MM.1S (cell line): Measurements from ENCODE around the gene COG2.

Experiments
- DNase-seq: peaks from one replicate; pipeline ENCODE4 v3.0.0-alpha.2; 2015
- H2AFZ ChIP-seq: fragments of 300-600 bp; sonication (generic); 2 replicates; pipeline ENCODE4 v1.6.0; 2016; ENCODE audit warnings: antibody characterized with exemption, low read length
- H3F3A ChIP-seq: fragments of 300-600 bp; sonication (generic); 2 replicates; pipeline ENCODE4 v1.6.1; 2016; ENCODE audit warnings: mild to moderate bottlenecking, antibody characterized with exemption, low read length, moderate library complexity, mixed read lengths; ENCODE audit not compliant: insufficient read depth
- H3K27ac ChIP-seq: fragments of 300-600 bp; sonication (generic); 2 replicates; pipeline ENCODE4 v1.5.1; 2016; ENCODE audit warnings: mild to moderate bottlenecking, low read length
- H3K27me3 ChIP-seq: fragments of 300-600 bp; sonication (generic); replicated peaks from 2 replicates; pipeline ENCODE4 v1.6.0; 2016; ENCODE audit warnings: low read length; ENCODE audit not compliant: insufficient read depth
- H3K36me3 ChIP-seq: fragments of 300-600 bp; sonication (generic); replicated peaks from 2 replicates; pipeline ENCODE4 v1.6.1; 2016; ENCODE audit warnings: mild to moderate bottlenecking, low read length, mixed read lengths; ENCODE audit not compliant: insufficient read depth
- H3K4me1 ChIP-seq: fragments of 300-600 bp; sonication (generic); 2 replicates; pipeline ENCODE4 v1.6.1; 2016; ENCODE audit warnings: low read length, mixed read lengths
- H3K4me2 ChIP-seq: fragments of 300-600 bp; sonication (generic); 2 replicates; pipeline ENCODE4 v1.6.0; 2016; ENCODE audit warnings: low read depth, low read length
- H3K4me3 ChIP-seq: fragments of 300-600 bp; sonication (generic); 2 replicates; pipeline ENCODE4 v1.5.1; 2016; ENCODE audit warnings: low read length, mixed read lengths
- H3K79me2 ChIP-seq: fragments of 300-600 bp; sonication (generic); 2 replicates; pipeline ENCODE4 v1.6.1; 2016; ENCODE audit warnings: mixed run types, low read length, mixed read lengths
- H3K9ac ChIP-seq: fragments of 300-600 bp; sonication (generic); 2 replicates; pipeline ENCODE4 v1.6.1; 2016; ENCODE audit warnings: low read length, mixed read lengths
- H3K9me2 ChIP-seq: fragments of 300-600 bp; sonication (generic); replicated peaks from 2 replicates; pipeline ENCODE4 v1.6.1; 2016; ENCODE audit warnings: mild to moderate bottlenecking, low read length, mixed read lengths; ENCODE audit not compliant: insufficient read depth
- H3K9me3 ChIP-seq: fragments of 300-600 bp; sonication (generic); replicated peaks from 2 replicates; pipeline ENCODE4 v1.6.1; 2016; ENCODE audit warnings: mild to moderate bottlenecking, low read length, mixed read lengths; ENCODE audit not compliant: insufficient read depth
- H4K20me1 ChIP-seq: fragments of 300-600 bp; sonication (generic); 2 replicates; pipeline ENCODE4 v1.6.1; 2016; ENCODE audit warnings: mild to moderate bottlenecking, low read length, moderate library complexity, mixed read lengths; ENCODE audit not compliant: insufficient read depth
- EZH2 ChIP-seq: fragments of 300-600 bp; sonication (generic); optimal IDR thresholded peaks from 2 replicates; pipeline ENCODE3; 2017; ENCODE audit warnings: low read depth, mild to moderate bottlenecking, antibody characterized with exemption, low read length, mixed read lengths
- EZH2phosphoT487 ChIP-seq: fragments of 300-600 bp; sonication (generic); IDR thresholded peaks from 2 replicates; pipeline ENCODE4 v1.6.1; 2018; ENCODE audit warnings: antibody characterized with exemption, low read length
- TF ChIP-seq, protein P1 (sequence below): fragments of 300-600 bp; sonication (generic); IDR thresholded peaks from 2 replicates; pipeline ENCODE4 v1.5.1; 2016; ENCODE audit warnings: antibody characterized with exemption, low read length, mixed read lengths

Gene COG2

DNA sequence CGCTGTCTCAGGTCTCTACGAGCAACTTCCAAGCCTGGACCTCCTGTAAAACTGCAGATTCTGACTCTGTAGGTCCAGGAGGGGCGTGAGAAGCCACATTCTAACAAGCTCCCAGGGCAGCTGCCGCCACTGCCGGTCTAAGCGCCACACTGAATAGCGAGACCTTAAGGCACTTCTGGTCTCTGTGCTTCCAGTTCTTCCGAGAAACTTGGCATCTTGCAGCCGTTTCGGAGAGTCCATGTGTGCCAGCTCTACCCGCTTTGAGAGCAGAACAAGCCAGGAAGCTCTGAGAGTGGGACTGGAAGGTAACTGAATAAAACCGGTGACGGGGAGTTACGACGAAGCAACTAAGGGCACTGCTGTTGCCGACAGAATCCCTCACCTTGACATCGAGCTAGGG is 59.2 kb downstream of the COG2 start:
- H3K36me3 ChIP-seq = no peaks in the 10 kb centered on the region
- no peaks in the 10 kb centered on the region for H3K79me2 ChIP-seq
- H3K4me1 ChIP-seq = no peaks in the 10 kb centered on the region
- no peak overlapping the region for H3K4me2 ChIP-seq
- no peaks in the 10 kb centered on the region for H3K9me2 ChIP-seq
- H3K4me3 ChIP-seq = no peak overlapping the region
- no peaks in the 10 kb centered on the region for H3K9me3 ChIP-seq
- no peaks in the 10 kb centered on the region for H4K20me1 ChIP-seq
- no peak overlapping the region for H3K9ac ChIP-seq
- no peaks in the 10 kb centered on the region for H3K27me3 ChIP-seq
- no peaks in the 10 kb centered on the region for H3F3A ChIP-seq
- no peak for DNase-seq
- H3K27ac ChIP-seq = no peak overlapping the region
- no peak overlapping the region for H2AFZ ChIP-seq
- TF ChIP-seq EZH2phosphoT487 = no peak
- TF ChIP-seq, protein P1, sequence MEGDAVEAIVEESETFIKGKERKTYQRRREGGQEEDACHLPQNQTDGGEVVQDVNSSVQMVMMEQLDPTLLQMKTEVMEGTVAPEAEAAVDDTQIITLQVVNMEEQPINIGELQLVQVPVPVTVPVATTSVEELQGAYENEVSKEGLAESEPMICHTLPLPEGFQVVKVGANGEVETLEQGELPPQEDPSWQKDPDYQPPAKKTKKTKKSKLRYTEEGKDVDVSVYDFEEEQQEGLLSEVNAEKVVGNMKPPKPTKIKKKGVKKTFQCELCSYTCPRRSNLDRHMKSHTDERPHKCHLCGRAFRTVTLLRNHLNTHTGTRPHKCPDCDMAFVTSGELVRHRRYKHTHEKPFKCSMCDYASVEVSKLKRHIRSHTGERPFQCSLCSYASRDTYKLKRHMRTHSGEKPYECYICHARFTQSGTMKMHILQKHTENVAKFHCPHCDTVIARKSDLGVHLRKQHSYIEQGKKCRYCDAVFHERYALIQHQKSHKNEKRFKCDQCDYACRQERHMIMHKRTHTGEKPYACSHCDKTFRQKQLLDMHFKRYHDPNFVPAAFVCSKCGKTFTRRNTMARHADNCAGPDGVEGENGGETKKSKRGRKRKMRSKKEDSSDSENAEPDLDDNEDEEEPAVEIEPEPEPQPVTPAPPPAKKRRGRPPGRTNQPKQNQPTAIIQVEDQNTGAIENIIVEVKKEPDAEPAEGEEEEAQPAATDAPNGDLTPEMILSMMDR = no peak
- no peak for TF ChIP-seq EZH2

DNA sequence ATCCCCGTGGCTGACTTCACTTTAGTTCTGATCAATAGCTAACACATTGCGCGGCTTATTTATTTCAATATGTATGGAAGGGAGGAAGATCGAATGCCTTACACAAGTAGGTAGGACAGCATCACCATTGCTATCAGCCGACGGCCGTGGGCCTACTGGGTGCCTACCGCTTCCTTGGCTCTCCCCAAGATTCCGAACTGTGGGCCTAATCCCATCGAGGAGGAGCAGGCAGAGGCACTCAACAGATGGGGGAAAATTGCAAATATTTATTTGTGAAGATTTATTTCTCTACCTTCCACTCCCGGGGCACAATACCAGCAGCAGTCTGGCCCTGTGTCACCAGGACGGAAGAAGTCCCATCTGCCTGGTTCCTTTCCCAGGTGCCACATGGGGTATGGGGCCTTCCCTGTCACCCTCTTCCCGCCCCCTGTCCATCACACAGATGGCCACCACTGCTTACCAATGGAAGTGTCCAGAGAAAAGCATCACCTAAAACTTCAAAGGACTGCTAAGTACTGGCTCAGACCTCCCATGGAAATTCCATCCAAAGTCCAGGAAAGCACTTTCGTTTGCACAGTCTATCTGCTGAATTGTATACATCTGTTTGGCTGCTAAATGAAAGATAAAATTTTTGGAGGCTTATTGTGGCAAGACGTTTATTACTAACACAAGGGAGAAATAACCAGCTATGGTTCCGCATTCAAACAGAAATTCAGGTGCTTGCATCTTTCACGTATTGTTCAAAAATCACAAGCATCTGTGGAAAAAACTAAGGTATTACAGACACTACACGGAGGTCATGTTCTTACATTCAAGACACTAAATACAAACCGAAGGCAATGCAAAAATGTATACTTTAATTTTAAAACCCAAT is 59.9 kb downstream of the COG2 start:
- Histone ChIP-seq H3K27me3 (no peaks in the 10 kb centered on the region), H3K9me2 (no peaks in the 10 kb centered on the region), H4K20me1 (no peaks in the 10 kb centered on the region), H3K27ac (no peak overlapping the region), H3K9ac (no peak overlapping the region), H3K4me2 (no peak overlapping the region), H3K36me3 (no peaks in the 10 kb centered on the region), H3K4me3 (no peak overlapping the region), H3F3A (no peaks in the 10 kb centered on the region), H2AFZ (no peak overlapping the region), H3K79me2 (no peaks in the 10 kb centered on the region), H3K9me3 (no peaks in the 10 kb centered on the region), H3K4me1 (no peaks in the 10 kb centered on the region)
- no peak for TF ChIP-seq EZH2phosphoT487
- TF ChIP-seq, protein P1 = no peak
- TF ChIP-seq EZH2 = no peak
- no peak for DNase-seq

DNA sequence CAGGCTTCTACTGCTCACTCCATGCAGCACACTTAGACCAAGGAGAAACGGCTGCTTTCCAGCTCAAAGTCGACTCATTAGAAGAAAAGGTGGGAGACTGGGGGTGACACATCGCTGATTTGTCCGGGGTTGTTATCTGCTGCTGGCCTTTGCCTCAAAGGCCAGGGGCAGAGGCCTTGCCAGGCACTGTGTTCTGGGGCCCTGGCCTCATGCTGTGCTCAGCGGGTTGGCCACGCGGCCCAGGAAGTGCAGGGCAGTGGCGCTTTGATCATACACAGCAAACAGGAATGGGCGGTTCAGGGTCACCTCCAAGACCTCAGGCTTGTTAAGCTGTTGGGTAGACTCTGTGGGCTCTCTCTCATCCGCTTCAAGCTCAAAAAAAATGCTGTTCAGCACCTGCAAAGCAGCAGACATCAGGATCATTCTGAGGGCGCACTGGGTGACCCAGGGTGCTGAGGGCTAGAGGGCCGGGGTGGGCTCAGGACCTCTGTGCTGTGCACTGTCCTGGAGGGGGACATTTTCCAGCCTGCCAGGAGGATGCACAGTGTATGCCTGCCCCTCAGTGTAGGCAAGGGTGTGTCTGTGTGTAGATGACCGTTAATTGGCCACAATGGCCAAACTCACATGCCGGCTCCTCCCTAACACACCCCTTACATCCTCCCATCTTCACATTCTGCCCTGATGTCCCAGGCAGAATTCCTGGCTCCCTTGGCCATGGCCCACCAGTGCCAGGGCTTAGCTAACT is 60.8 kb downstream of the COG2 start:
- Histone ChIP-seq H3K27me3 (no peaks in the 10 kb centered on the region), H3K27ac (no peak overlapping the region), H3K4me3 (no peak overlapping the region), H3K9me2 (no peaks in the 10 kb centered on the region), H3K9ac (no peak overlapping the region), H3F3A (no peaks in the 10 kb centered on the region), H2AFZ (no peak overlapping the region), H3K36me3 (no peaks in the 10 kb centered on the region), H3K4me1 (no peaks in the 10 kb centered on the region), H3K9me3 (no peaks in the 10 kb centered on the region), H4K20me1 (no peaks in the 10 kb centered on the region), H3K79me2 (no peaks in the 10 kb centered on the region), H3K4me2 (no peak overlapping the region)
- TF ChIP-seq EZH2phosphoT487 (no peak), EZH2 (no peak)
- TF ChIP-seq, protein P1 = no peak
- no peak for DNase-seq
